Stomach (tissue), 9 donors: ENCODE data around the gene MKNK2. TPM values are rescaled to one million over a fixed set of nuclear protein-coding genes. Genes with fewer than 3 reads are reported as not detected.
A peak's percentile ranks its signal among the peaks of the same experiment; 100 is the strongest.

ENCODE experiments used
- DNase-seq, 2 donors: peaks; one replicate each; pipeline versions ENCODE4 v3.0.0 to v3.0.0-alpha.2; 2013 to 2019
- H3K27ac ChIP-seq, 5 donors: fragments of 200-600 bp in 4 of 5; sonication (generic) in 4 of 5; one replicate each; pipeline ENCODE4 v1.5.1; 2013 to 2019; ENCODE audit warnings: mild to moderate bottlenecking in 1 of 5, moderate library complexity in 1 of 5
- H3K27me3 ChIP-seq, 3 donors: fragments of 200-600 bp; sonication (generic); one replicate each; pipeline ENCODE4 v1.5.1; 2017 to 2019; ENCODE audit warnings: mixed run types in 1 of 3
- H3K36me3 ChIP-seq, 4 donors: fragments of 200-600 bp; sonication (generic); 1 replicate in 3 of 4; 2 replicates in 1 of 4; pipeline ENCODE4 v1.5.1; 2016 to 2019
- H3K4me1 ChIP-seq, 4 donors: fragments of 200-600 bp; sonication (generic); one replicate each; pipeline ENCODE4 v1.5.1; 2016 to 2019
- H3K4me3 ChIP-seq, 4 donors: fragments of 200-600 bp; sonication (generic) in 3 of 4; one replicate each; pipeline ENCODE4 v1.5.1; 2016 to 2019; ENCODE audit warnings: mild to moderate bottlenecking in 1 of 4
- H3K9me3 ChIP-seq, 4 donors: fragments of 200-600 bp; sonication (generic); one replicate each; pipeline ENCODE4 v1.5.1; 2016 to 2019
- EP300 ChIP-seq: sonication (generic); formaldehyde crosslinking; IDR thresholded peaks from one replicate; pipeline ENCODE4 v1.6.1; 2017; ENCODE audit warnings: antibody characterized with exemption
- POLR2A ChIP-seq, 4 donors: fragments of 450-650 bp; IDR thresholded peaks; one replicate each; pipeline ENCODE4 v1.6.1; 2016; ENCODE audit warnings: antibody characterized with exemption in 4 of 4, control low read depth in 2 of 4, mild to moderate bottlenecking in 1 of 4, moderate library complexity in 1 of 4
- POLR2AphosphoS5 ChIP-seq, 3 donors: sonication (generic); formaldehyde crosslinking; IDR thresholded peaks; one replicate each; pipeline ENCODE4 v1.6.1; 2016; ENCODE audit warnings: antibody characterized with exemption in 3 of 3
- WGBS, 5 donors: extraction: QIAGEN DNeasy Blood & Tissue Kit in 3 of 5; methylation state at CpG; one replicate each; pipeline versions ENCODE4 v1.1.5 to v1.1.7; 2013 to 2018; 5-methylcytosine and 5-hydroxymethylcytosine counted together
- intact Hi-C: fragments of 100-400 bp; cut with DNase I; formaldehyde crosslinking; loops from one replicate; pipeline ENCODE4 v1.15.1; 2023; ENCODE audit warnings: low total_unique reads
- polyA plus RNA-seq, 3 donors: library from polyadenylated mRNA; stranded (reverse); fragments of 200-250 nt; gene quantifications; one replicate each; pipeline ENCODE4 v1.2.3, GENCODE V29; 2013
- total RNA-seq, 5 donors: library from RNA; depleted of rRNA; stranded (reverse); fragments of >200 nt; gene quantifications; one replicate each; pipeline versions ENCODE4 v1.1.0 to v1.2.3, GENCODE V29; 2014 to 2016
- TF ChIP-seq, protein P1 (sequence below), 7 experiments: fragments of 450-650 bp in 4 of 7; fragments of 200-600 bp in 3 of 7; sonication (generic) in 3 of 7; IDR thresholded peaks; one replicate each; pipeline ENCODE4 v1.5.1; 2016 to 2019; ENCODE audit warnings: antibody characterized with exemption in 7 of 7, control low read depth in 2 of 7, mild to moderate bottlenecking in 1 of 7
- donor health status: healthy with polysubstance abuse.
- donor health status: Bipolar disorder and iron deficiency.
- donor health status: healthy.

MKNK2 gene
- total and polyA plus RNA-seq, 8 donors, result 38.7 to 192 (median 113) TPM

DNA sequence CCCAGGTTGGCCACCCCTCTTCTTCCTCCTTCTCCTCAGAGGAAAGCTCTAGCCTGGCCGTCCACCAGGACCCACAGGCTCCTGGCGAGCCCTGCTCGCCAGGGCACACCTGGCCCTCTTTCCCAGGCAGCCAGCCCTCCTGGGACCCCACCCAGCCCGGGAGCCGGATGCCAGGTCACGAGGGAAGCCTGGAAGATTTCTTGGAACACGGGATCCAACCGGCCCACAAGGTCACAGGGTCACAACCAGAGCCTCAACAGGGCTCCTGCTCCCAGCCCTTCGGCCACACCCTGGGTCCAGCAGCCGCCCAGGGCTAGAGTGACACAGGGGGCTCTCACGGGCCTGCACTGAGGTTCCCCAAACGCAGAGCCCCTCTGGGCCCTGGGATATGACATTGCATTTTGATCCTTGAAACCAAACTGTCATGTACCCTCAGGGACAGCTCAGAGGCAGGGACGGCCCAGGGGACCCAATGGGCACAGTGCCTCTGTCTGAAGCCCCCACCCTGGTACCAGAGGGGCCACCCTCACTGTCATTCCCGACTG is 5.5 kb downstream of the MKNK2 start:
- H3K9me3 ChIP-seq, result no peaks in the 10 kb centered on the region
- H3K27me3 ChIP-seq, result no peaks in the 10 kb centered on the region
- H3K4me3 ChIP-seq, result peak overlapping the region in 2 of 4 donors; percentile 0 to 27
- peaks cover 85 to 93% (median 89%) of the 10 kb centered on the region in 4 donors for H3K4me1 ChIP-seq
- TF ChIP-seq, protein P1, sequence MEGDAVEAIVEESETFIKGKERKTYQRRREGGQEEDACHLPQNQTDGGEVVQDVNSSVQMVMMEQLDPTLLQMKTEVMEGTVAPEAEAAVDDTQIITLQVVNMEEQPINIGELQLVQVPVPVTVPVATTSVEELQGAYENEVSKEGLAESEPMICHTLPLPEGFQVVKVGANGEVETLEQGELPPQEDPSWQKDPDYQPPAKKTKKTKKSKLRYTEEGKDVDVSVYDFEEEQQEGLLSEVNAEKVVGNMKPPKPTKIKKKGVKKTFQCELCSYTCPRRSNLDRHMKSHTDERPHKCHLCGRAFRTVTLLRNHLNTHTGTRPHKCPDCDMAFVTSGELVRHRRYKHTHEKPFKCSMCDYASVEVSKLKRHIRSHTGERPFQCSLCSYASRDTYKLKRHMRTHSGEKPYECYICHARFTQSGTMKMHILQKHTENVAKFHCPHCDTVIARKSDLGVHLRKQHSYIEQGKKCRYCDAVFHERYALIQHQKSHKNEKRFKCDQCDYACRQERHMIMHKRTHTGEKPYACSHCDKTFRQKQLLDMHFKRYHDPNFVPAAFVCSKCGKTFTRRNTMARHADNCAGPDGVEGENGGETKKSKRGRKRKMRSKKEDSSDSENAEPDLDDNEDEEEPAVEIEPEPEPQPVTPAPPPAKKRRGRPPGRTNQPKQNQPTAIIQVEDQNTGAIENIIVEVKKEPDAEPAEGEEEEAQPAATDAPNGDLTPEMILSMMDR (IDR thresholded peaks at IDR 0.05), result no peak
- TF ChIP-seq POLR2A (IDR thresholded peaks at IDR 0.05) (no peak), POLR2AphosphoS5 (IDR thresholded peaks at IDR 0.05) (no peak), EP300 (no peak)
- WGBS, 5 donors, result 28 to 65% (median 38%) methylated on average over 9 to 14 of the region's 14 CpGs
- intact Hi-C loops, result no loop called here
- peak overlapping the region; percentile 71 to 100 (median 100) for H3K27ac ChIP-seq
- peaks cover 38 to 74% (median 70%) of the 10 kb centered on the region in 4 donors for H3K36me3 ChIP-seq
- DNase-seq, result peak; percentile 21 to 92

DNA sequence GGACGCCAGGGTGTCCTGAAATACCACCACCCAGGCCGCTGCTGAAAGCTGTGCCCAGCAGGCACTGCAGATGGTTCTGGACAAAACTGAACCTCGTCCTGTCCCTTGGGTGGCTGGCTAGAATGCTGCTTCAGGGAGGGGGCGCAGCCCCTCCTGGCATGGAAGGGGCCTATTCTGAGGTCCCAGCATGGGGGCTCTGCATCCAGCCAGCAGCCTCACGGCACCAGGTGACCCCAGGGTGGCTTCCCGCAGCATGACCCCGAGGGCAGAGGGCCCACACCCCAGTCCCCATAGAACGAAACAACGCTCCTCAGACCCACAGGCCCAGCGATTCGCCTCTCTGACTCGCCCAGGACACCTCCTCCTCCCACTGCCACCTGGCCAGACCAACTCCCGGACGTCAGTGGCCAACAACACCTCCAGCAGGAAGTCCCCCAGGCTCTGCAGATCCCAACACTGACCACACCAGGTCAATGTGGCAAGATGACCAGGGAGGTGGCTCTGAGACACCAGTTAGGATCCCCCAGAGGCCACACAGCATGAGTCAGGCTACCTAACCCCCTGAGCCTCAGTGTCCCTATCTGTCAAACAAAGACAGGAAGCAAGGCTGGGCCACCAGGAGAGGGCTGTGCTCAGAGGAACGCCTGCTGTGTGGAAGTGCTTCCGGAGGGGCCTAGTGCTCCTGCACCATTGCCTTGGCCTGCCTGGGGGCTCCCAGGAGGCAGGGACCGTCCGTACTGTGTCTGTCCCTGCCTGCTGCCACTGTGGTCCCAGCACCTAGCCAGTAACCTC is 6.1 kb downstream of the MKNK2 start:
- intact Hi-C loops, result no loop called here
- peak overlapping the region; percentile 71 to 100 (median 100) for H3K27ac ChIP-seq
- peaks cover 45 to 81% (median 77%) of the 10 kb centered on the region in 4 donors for H3K36me3 ChIP-seq

DNA sequence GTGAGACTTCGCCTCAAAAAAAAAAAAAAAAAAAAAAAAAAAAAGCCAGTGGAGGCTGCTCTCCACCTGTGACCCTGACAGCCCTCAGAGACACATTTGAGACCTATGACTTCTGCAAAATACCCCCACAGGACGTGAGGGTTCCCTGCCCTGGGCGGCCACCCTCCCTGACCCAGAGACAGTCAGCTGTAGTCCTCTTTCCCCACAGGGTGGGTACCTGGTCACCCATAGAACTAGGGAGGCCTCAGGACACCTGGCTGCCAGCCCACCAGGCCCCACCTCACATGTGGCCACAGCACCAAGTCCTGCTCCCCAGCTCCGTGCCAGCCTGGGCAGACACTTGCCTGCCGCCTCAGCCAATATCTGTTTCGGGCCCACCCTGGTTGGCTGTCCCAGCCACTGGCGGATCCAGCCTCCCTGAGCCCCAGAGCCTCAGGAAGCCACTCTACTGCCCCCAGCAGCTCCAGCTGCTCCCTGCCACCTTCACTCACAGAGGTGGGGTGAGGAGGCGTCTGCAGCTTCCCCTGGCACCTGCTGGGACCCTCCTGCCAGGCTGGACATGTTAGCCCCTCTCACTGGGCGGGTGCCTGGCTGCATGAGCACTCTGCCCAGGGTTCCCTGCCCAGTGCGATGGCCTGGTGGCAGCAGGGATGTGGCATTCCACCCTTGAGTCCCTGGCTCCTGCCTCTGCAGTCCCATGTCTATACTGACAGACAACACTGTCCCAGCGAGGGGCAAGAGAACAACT is 6.9 kb downstream of the MKNK2 start:
- peak overlapping the region in 1 of 4 donors; percentile 27 for H3K4me3 ChIP-seq
- H3K36me3 ChIP-seq, result peaks cover 52 to 87% (median 83%) of the 10 kb centered on the region in 4 donors
- 69 to 83% (median 78%) methylated on average over 3 to 11 of the region's 11 CpGs for WGBS, 5 donors
- peak overlapping the region; percentile 71 to 100 (median 100) for H3K27ac ChIP-seq
- DNase-seq, result peak in 1 of 2 donors; percentile 27
- TF ChIP-seq POLR2AphosphoS5 (IDR thresholded peaks at IDR 0.05) (no peak), POLR2A (IDR thresholded peaks at IDR 0.05) (no peak), EP300 (no peak)
- TF ChIP-seq, protein P1 (IDR thresholded peaks at IDR 0.05), result no peak
- H3K27me3 ChIP-seq, result no peaks in the 10 kb centered on the region
- no peaks in the 10 kb centered on the region for H3K9me3 ChIP-seq
- intact Hi-C loops, result no loop called here
- H3K4me1 ChIP-seq, result peaks cover 82 to 98% (median 96%) of the 10 kb centered on the region in 4 donors

More for the DNA sequence above, 6.1 kb downstream of the MKNK2 start:
- no peaks in the 10 kb centered on the region for H3K27me3 ChIP-seq
- peak overlapping the region in 2 of 4 donors; percentile 0 to 27 for H3K4me3 ChIP-seq
- no peaks in the 10 kb centered on the region for H3K9me3 ChIP-seq
- TF ChIP-seq POLR2AphosphoS5 (IDR thresholded peaks at IDR 0.05) (peak in 1 of 3 donors; percentile 14), EP300 (no peak)
- no peak for DNase-seq
- WGBS, 5 donors, result 56 to 80% (median 63%) methylated on average over 12 to 18 of the region's 18 CpGs
- peaks cover 87 to 98% (median 96%) of the 10 kb centered on the region in 4 donors for H3K4me1 ChIP-seq

DNA sequence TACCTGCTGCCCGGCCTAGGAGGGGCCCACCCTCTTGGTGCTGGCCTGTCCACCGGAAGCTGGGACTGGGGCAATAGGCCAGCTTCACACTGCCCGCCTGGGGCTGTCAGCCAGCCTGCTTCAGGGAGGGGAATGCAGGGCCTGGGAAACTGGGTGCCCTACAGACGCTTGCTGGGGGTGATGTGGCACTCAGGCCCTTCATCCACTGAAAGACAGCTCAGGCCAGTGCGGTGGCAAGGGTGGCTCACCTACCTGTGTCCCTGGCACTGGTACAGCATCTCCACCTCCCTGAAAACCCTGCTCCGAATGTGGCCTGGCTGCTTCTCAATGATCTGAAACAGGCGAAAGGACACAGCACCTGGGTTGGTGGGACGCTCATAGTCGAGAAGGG is 7.8 kb downstream of the MKNK2 start:
- TF ChIP-seq, protein P1 (IDR thresholded peaks at IDR 0.05), result no peak
- TF ChIP-seq POLR2A (IDR thresholded peaks at IDR 0.05) (no peak), EP300 (no peak), POLR2AphosphoS5 (IDR thresholded peaks at IDR 0.05) (no peak)
- H3K27me3 ChIP-seq, result no peaks in the 10 kb centered on the region
- H3K9me3 ChIP-seq, result no peaks in the 10 kb centered on the region
- DNase-seq, result peak in 1 of 2 donors; percentile 25
- intact Hi-C loops, result no loop called here
- peaks cover 73 to 97% (median 89%) of the 10 kb centered on the region in 4 donors for H3K4me1 ChIP-seq
- H3K36me3 ChIP-seq, result peaks cover 61 to 87% (median 83%) of the 10 kb centered on the region in 4 donors
- 40 to 58% (median 46%) methylated on average over 8 to 9 of the region's 9 CpGs for WGBS, 5 donors
- H3K4me3 ChIP-seq, result peak overlapping the region in 2 of 4 donors; percentile 30 to 37
- H3K27ac ChIP-seq, result peak overlapping the region; percentile 80 to 100 (median 100)
